ENCODE data around the gene SCRN3. TPM values are rescaled to one million over a fixed set of nuclear protein-coding genes. Genes with fewer than 3 reads are reported as not detected.

Gene SCRN3
- total and polyA plus RNA-seq, 4 donors: 11.0 to 34.0 (median 18.6) TPM

GRCh38 chr2:174477759-174478158, 82.2 kb downstream of the SCRN3 start:
- ATAC-seq (ENCODE audit: insufficient read depth, low FRiP score): no peak
- no peak overlapping the region for H3K4me3 ChIP-seq

More at GRCh38 chr2:174477759-174478158, 82.2 kb downstream of the SCRN3 start:
- no peaks in the 10 kb centered on the region for H3K9me3 ChIP-seq (ENCODE audit: control insufficient read depth in 4 of 4, insufficient read depth in 3 of 4, low read length in 3 of 4)
- no peak overlapping the region for H3K27ac ChIP-seq (ENCODE audit: low read depth in 1 of 2, low read length in 1 of 2)
- no peak overlapping the region for H3K9ac ChIP-seq (ENCODE audit: insufficient read depth in 1 of 2, low read length in 2 of 2)
- no peak for DNase-seq
- no peaks in the 10 kb centered on the region for H3K4me1 ChIP-seq (ENCODE audit: control insufficient read depth in 5 of 5, insufficient read depth in 5 of 5, low read length in 5 of 5)
- H3K36me3 ChIP-seq (ENCODE audit: control insufficient read depth in 4 of 4, insufficient read depth in 4 of 4, low read length in 4 of 4): peaks cover 0 to 3% (median 1%) of the 10 kb centered on the region in 4 donors
- no peaks in the 10 kb centered on the region for H3K27me3 ChIP-seq (ENCODE audit: control insufficient read depth in 3 of 3, insufficient read depth in 3 of 3, low read length in 2 of 3)
- 89 to 91% methylated on average over 1 of the region's 1 CpG for WGBS, 2 donors
- TF ChIP-seq CTCF (IDR thresholded peaks at IDR 0.05; ENCODE audit: control extremely low read depth, extremely low read depth): no peak

Other genes with a start within 250 kb of the SCRN3 start
- 10 to 100 TPM; 49.8 to 71.4 TPM for gene OLA1, start 147.2 kb upstream of the SCRN3 start, total RNA-seq
- gene OLA1, start 147.2 kb upstream of the SCRN3 start, polyA plus RNA-seq: 10 to 100 TPM; 50.0 to 56.9 TPM
- gene SP9, start 60.8 kb upstream of the SCRN3 start, total RNA-seq: not detected
- gene SP9, start 60.8 kb upstream of the SCRN3 start, polyA plus RNA-seq: not detected
- 1 to 10 TPM; 3.3 to 5.7 TPM for gene GPR155, start 91.3 kb downstream of the SCRN3 start, total RNA-seq
- gene GPR155, start 91.3 kb downstream of the SCRN3 start, polyA plus RNA-seq: 1 to 10 TPM in 1 of 2 donors, under 1 TPM in 1; 0.65 to 1.7 TPM
- gene WIPF1, start 202.1 kb downstream of the SCRN3 start, total RNA-seq: 10 to 100 TPM; 44.6 to 64.1 TPM
- gene WIPF1, start 202.1 kb downstream of the SCRN3 start, polyA plus RNA-seq: 10 to 100 TPM; 18.5 to 53.3 TPM